Erythroblast (primary cell): ENCODE data around the gene KAZN.

Source experiments
- GATA1 ChIP-seq: IDR thresholded peaks from 2 replicates; pipeline ENCODE4 v1.6.1; 2011; ENCODE audit warnings: low read depth, mild to moderate bottlenecking, control low read depth, low read length, moderate library complexity
- POLR2A ChIP-seq: IDR thresholded peaks from 2 replicates; pipeline ENCODE4 v1.6.1; 2011; ENCODE audit warnings: mild to moderate bottlenecking, low read length

DNA sequence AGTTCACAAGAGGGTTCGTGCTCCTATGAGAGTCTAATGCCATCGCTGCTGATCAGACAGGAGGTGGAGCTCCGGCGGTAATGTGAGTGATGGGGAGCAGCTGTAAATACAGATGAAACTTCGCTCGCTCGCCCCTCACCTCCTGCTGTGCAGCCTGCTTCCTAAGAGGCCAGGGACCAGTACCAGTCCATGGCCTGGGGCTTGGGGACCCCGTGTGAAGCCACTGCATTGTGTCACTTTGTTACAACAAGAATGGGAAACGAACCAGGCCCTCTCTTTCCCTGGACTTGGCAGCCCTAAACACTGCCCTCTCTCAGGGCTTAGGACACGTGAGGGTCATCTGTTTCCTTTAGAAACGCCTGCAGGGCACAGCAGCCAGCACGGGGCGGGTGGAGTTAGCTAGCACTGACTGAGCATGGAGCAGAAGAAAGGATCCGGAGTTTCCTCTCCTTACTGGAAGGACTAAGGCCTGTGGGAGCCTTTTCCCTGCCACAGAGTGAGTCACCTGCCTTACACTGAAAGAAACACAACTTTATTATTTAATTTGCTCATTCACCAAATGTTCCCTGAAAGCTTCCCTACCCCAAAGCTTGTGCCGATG is 369.9 kb downstream of the KAZN start:
- TF ChIP-seq POLR2A (no peak), GATA1 (no peak)
